Measurements from ENCODE around the gene ZDHHC8.

ZDHHC8 gene

GRCh38 chr22:20176421-20177085 is 44.9 kb downstream of the ZDHHC8 start:
- Histone ChIP-seq H2AFZ (ENCODE audit: low read depth, low read length) (no peak overlapping the region), H3K14ac (ENCODE audit: low read length in 2 of 2) (no peak overlapping the region), H3K9ac (ENCODE audit: low read length) (no peak overlapping the region), H3K23ac (ENCODE audit: low read length in 2 of 2) (no peak overlapping the region), H3K36me3 (ENCODE audit: control insufficient read depth in 1 of 2, insufficient read depth in 2 of 2, low read depth in 1 of 2, low read length in 2 of 2) (no peaks in the 10 kb centered on the region), H3K27me3 (ENCODE audit: control insufficient read depth in 1 of 2, insufficient read depth in 1 of 2, low read length in 2 of 2) (peaks cover 38 to 47% of the 10 kb centered on the region in 2 experiments), H2BK5ac (ENCODE audit: low read depth, low read length, poor library complexity, severe bottlenecking) (no peak overlapping the region), H3K4me2 (ENCODE audit: low read length, poor library complexity, severe bottlenecking) (no peak overlapping the region), H3K27ac (ENCODE audit: low read length, poor library complexity, severe bottlenecking) (no peak overlapping the region), H3K9me3 (ENCODE audit: control insufficient read depth, low read length) (no peaks in the 10 kb centered on the region), H2BK15ac (ENCODE audit: low read depth, poor library complexity, severe bottlenecking) (no peak overlapping the region), H3K4me1 (ENCODE audit: control insufficient read depth, insufficient read depth, low read depth, low read length) (peaks cover 3% of the 10 kb centered on the region), H4K91ac (ENCODE audit: low read length) (no peak overlapping the region), H2BK120ac (ENCODE audit: low read depth, low read length) (no peak overlapping the region), H3K4ac (ENCODE audit: low read depth in 1 of 2, low read length in 2 of 2) (no peak overlapping the region), H3K4me3 (ENCODE audit: insufficient read depth in 1 of 2, low read depth in 1 of 2, low read length in 2 of 2) (no peak overlapping the region), H3K79me1 (replicated peaks; ENCODE audit: low read length, poor library complexity, severe bottlenecking) (no peaks in the 10 kb centered on the region), H2BK12ac (ENCODE audit: low read length in 2 of 2) (no peak overlapping the region), H3K18ac (ENCODE audit: low read depth in 1 of 2, low read length in 2 of 2) (no peak overlapping the region), H2AK5ac (ENCODE audit: low read length, severe bottlenecking) (no peak overlapping the region), H4K8ac (ENCODE audit: low read length) (peak overlapping the region; percentile 42)
- WGBS: 78% methylated on average over 16 of the region's 17 CpGs
- no peak for DNase-seq

GRCh38 chr22:20177217-20177911 is 45.8 kb downstream of the ZDHHC8 start:
- Histone ChIP-seq H2BK5ac (ENCODE audit: low read depth, low read length, poor library complexity, severe bottlenecking) (no peak overlapping the region), H4K91ac (ENCODE audit: low read length) (no peak overlapping the region), H3K4me2 (ENCODE audit: low read length, poor library complexity, severe bottlenecking) (no peak overlapping the region), H3K27me3 (ENCODE audit: control insufficient read depth in 1 of 2, insufficient read depth in 1 of 2, low read length in 2 of 2) (peaks cover 38 to 48% of the 10 kb centered on the region in 2 experiments), H3K4ac (ENCODE audit: low read depth in 1 of 2, low read length in 2 of 2) (no peak overlapping the region), H2BK15ac (ENCODE audit: low read depth, poor library complexity, severe bottlenecking) (no peak overlapping the region), H3K14ac (ENCODE audit: low read length in 2 of 2) (no peak overlapping the region), H3K9me3 (ENCODE audit: control insufficient read depth, low read length) (no peaks in the 10 kb centered on the region), H3K23ac (ENCODE audit: low read length in 2 of 2) (no peak overlapping the region), H2AK5ac (ENCODE audit: low read length, severe bottlenecking) (no peak overlapping the region), H3K4me3 (ENCODE audit: insufficient read depth in 1 of 2, low read depth in 1 of 2, low read length in 2 of 2) (no peak overlapping the region), H3K79me1 (replicated peaks; ENCODE audit: low read length, poor library complexity, severe bottlenecking) (no peaks in the 10 kb centered on the region), H3K36me3 (ENCODE audit: control insufficient read depth in 1 of 2, insufficient read depth in 2 of 2, low read depth in 1 of 2, low read length in 2 of 2) (no peaks in the 10 kb centered on the region), H2AFZ (ENCODE audit: low read depth, low read length) (no peak overlapping the region), H3K18ac (ENCODE audit: low read depth in 1 of 2, low read length in 2 of 2) (no peak overlapping the region), H4K8ac (ENCODE audit: low read length) (no peak overlapping the region), H3K4me1 (ENCODE audit: control insufficient read depth, insufficient read depth, low read depth, low read length) (peaks cover 3% of the 10 kb centered on the region), H3K27ac (ENCODE audit: low read length, poor library complexity, severe bottlenecking) (no peak overlapping the region), H2BK12ac (ENCODE audit: low read length in 2 of 2) (no peak overlapping the region), H2BK120ac (ENCODE audit: low read depth, low read length) (no peak overlapping the region), H3K9ac (ENCODE audit: low read length) (no peak overlapping the region)
- DNase-seq: no peak
- 87% methylated on average over 21 of the region's 21 CpGs for WGBS

GRCh38 chr22:20178075-20178914 is 46.7 kb downstream of the ZDHHC8 start:
- Histone ChIP-seq H4K91ac (ENCODE audit: low read length) (no peak overlapping the region), H2BK120ac (ENCODE audit: low read depth, low read length) (no peak overlapping the region), H3K36me3 (ENCODE audit: control insufficient read depth in 1 of 2, insufficient read depth in 2 of 2, low read depth in 1 of 2, low read length in 2 of 2) (no peaks in the 10 kb centered on the region), H3K9ac (ENCODE audit: low read length) (no peak overlapping the region), H2BK12ac (ENCODE audit: low read length in 2 of 2) (no peak overlapping the region), H4K8ac (ENCODE audit: low read length) (no peak overlapping the region), H3K4me2 (ENCODE audit: low read length, poor library complexity, severe bottlenecking) (no peak overlapping the region), H3K27me3 (ENCODE audit: control insufficient read depth in 1 of 2, insufficient read depth in 1 of 2, low read length in 2 of 2) (peaks cover 38 to 49% of the 10 kb centered on the region in 2 experiments), H3K4ac (ENCODE audit: low read depth in 1 of 2, low read length in 2 of 2) (no peak overlapping the region), H2AK5ac (ENCODE audit: low read length, severe bottlenecking) (no peak overlapping the region), H2BK15ac (ENCODE audit: low read depth, poor library complexity, severe bottlenecking) (no peak overlapping the region), H3K79me1 (replicated peaks; ENCODE audit: low read length, poor library complexity, severe bottlenecking) (no peaks in the 10 kb centered on the region), H2AFZ (ENCODE audit: low read depth, low read length) (no peak overlapping the region), H3K4me1 (ENCODE audit: control insufficient read depth, insufficient read depth, low read depth, low read length) (peaks cover 3% of the 10 kb centered on the region), H3K14ac (ENCODE audit: low read length in 2 of 2) (no peak overlapping the region), H3K27ac (ENCODE audit: low read length, poor library complexity, severe bottlenecking) (no peak overlapping the region), H3K9me3 (ENCODE audit: control insufficient read depth, low read length) (no peaks in the 10 kb centered on the region), H3K23ac (ENCODE audit: low read length in 2 of 2) (no peak overlapping the region), H3K18ac (ENCODE audit: low read depth in 1 of 2, low read length in 2 of 2) (no peak overlapping the region), H2BK5ac (ENCODE audit: low read depth, low read length, poor library complexity, severe bottlenecking) (no peak overlapping the region), H3K4me3 (ENCODE audit: insufficient read depth in 1 of 2, low read depth in 1 of 2, low read length in 2 of 2) (no peak overlapping the region)
- WGBS: 90% methylated on average over 29 of the region's 29 CpGs
- no peak for DNase-seq

DNA sequence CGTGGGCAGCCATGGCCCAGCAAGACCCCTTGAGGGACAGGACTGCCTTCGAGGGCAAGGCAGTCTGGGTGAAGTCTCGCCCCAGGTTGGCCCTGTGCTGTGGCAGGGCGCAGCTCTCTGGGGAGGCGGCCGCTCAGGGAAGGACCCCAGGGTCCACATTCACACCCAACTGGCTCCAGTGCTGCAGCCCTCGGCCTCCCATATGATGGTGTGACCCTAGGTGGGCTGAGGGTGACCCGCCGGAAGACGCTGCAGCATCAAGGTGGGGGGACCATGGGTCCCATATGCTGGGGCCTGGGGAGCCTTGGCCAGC is 47.3 kb downstream of the ZDHHC8 start:
- H2AFZ ChIP-seq (ENCODE audit: low read depth, low read length): no peak overlapping the region
- peaks cover 32 to 47% of the 10 kb centered on the region in 2 experiments for H3K27me3 ChIP-seq (ENCODE audit: control insufficient read depth in 1 of 2, insufficient read depth in 1 of 2, low read length in 2 of 2)
- H3K18ac ChIP-seq (ENCODE audit: low read depth in 1 of 2, low read length in 2 of 2): no peak overlapping the region
- peaks cover 3% of the 10 kb centered on the region for H3K4me1 ChIP-seq (ENCODE audit: control insufficient read depth, insufficient read depth, low read depth, low read length)
- H3K9me3 ChIP-seq (ENCODE audit: control insufficient read depth, low read length): no peaks in the 10 kb centered on the region
- no peak overlapping the region for H2BK5ac ChIP-seq (ENCODE audit: low read depth, low read length, poor library complexity, severe bottlenecking)
- H3K23ac ChIP-seq (ENCODE audit: low read length in 2 of 2): no peak overlapping the region
- no peak overlapping the region for H2AK5ac ChIP-seq (ENCODE audit: low read length, severe bottlenecking)
- no peak overlapping the region for H3K4ac ChIP-seq (ENCODE audit: low read depth in 1 of 2, low read length in 2 of 2)
- H3K27ac ChIP-seq (ENCODE audit: low read length, poor library complexity, severe bottlenecking): no peak overlapping the region
- no peaks in the 10 kb centered on the region for H3K79me1 ChIP-seq (replicated peaks; ENCODE audit: low read length, poor library complexity, severe bottlenecking)
- no peak for DNase-seq
- no peak overlapping the region for H2BK120ac ChIP-seq (ENCODE audit: low read depth, low read length)
- H2BK15ac ChIP-seq (ENCODE audit: low read depth, poor library complexity, severe bottlenecking): no peak overlapping the region
- WGBS: 91% methylated on average over 10 of the region's 10 CpGs
- no peak overlapping the region for H4K8ac ChIP-seq (ENCODE audit: low read length)
- no peaks in the 10 kb centered on the region for H3K36me3 ChIP-seq (ENCODE audit: control insufficient read depth in 1 of 2, insufficient read depth in 2 of 2, low read depth in 1 of 2, low read length in 2 of 2)
- H3K4me2 ChIP-seq (ENCODE audit: low read length, poor library complexity, severe bottlenecking): no peak overlapping the region
- H3K4me3 ChIP-seq (ENCODE audit: insufficient read depth in 1 of 2, low read depth in 1 of 2, low read length in 2 of 2): no peak overlapping the region
- H3K14ac ChIP-seq (ENCODE audit: low read length in 2 of 2): no peak overlapping the region
- no peak overlapping the region for H3K9ac ChIP-seq (ENCODE audit: low read length)
- no peak overlapping the region for H2BK12ac ChIP-seq (ENCODE audit: low read length in 2 of 2)
- no peak overlapping the region for H4K91ac ChIP-seq (ENCODE audit: low read length)
